K562 (cell line): ENCODE measurements around the gene CRACR2B. TPM values are rescaled to one million over a fixed set of nuclear protein-coding genes. Genes with fewer than 3 reads are reported as not detected.

Experiments used
- ATAC-seq: fragments of 200-7000 bp; cut with Tn5 transposase; 3 replicates; pipeline ENCODE4 v1.9.1; 2020; ENCODE audit warnings: moderate library complexity
- BruUV-seq: library from RNA; stranded (reverse); fragments of 400-500 nt; replicated peaks from 2 replicates; lab custom pipeline; 2021; lab: Mats Ljungman, UMichigan
- CTCF ChIA-PET: fragments of 300-600 bp; formaldehyde crosslinking; extraction: SDS; loops from one replicate; lab custom pipeline; 2021; ENCODE audit warnings: low intra/inter-chr PET ratio; lab: Yijun Ruan, JAX
- POLR2A ChIA-PET: fragments of 300-600, 350-650 bp; sonication (Branson Sonifier 250); formaldehyde crosslinking; extraction: SDS; loops from one replicate; lab custom pipeline; 2021; ENCODE audit warnings: antibody characterized with exemption, inconsistent platforms; lab: Yijun Ruan, JAX
- DNase-seq, 4 experiments: peaks; one replicate each; pipeline versions ENCODE4 v3.0.0 to v3.0.0-alpha.2; 2011 to 2018; ENCODE audit warnings: low spot score in 3 of 4, mixed read lengths in 3 of 4; ENCODE audit errors: extremely low read depth in 1 of 4
- FAIRE-seq: peaks from 2 replicates; lab custom pipeline; 2011; peaks lifted over from hg19 to GRCh38; lab: Jason Lieb, UNC
- H2AFZ ChIP-seq: 2 replicates; pipeline ENCODE4 v1.6.0; 2011; ENCODE audit warnings: low read depth, low read length, control low read depth, inconsistent platforms
- H3K27ac ChIP-seq: fragments of 200-600 bp; 3 replicates; pipeline ENCODE4 v1.8.0; 2011; ENCODE audit warnings: low read depth, mild to moderate bottlenecking, control low read depth, inconsistent platforms, low read length, moderate library complexity, mixed read lengths; ENCODE audit errors: extremely low read depth
- H3K27me3 ChIP-seq, 2 experiments: fragments of 300-600 bp in 1 of 2; 2 replicates in 1 of 2; 3 replicates in 1 of 2; pipeline versions ENCODE4 v1.6.0 to v1.8.0; 2011; ENCODE audit warnings: inconsistent platforms in 2 of 2, low read length in 2 of 2, mild to moderate bottlenecking in 1 of 2, mixed read lengths in 1 of 2, moderate library complexity in 1 of 2; ENCODE audit not compliant: control insufficient read depth in 2 of 2, insufficient read depth in 2 of 2
- H3K36me3 ChIP-seq: fragments of 300-600 bp; 3 replicates; pipeline ENCODE4 v1.8.0; 2011; ENCODE audit warnings: mild to moderate bottlenecking, low read length, inconsistent platforms; ENCODE audit not compliant: control insufficient read depth, insufficient read depth
- H3K4me1 ChIP-seq, 2 experiments: fragments of 200-600 bp in 1 of 2; replicated peaks in 1 of 2; 2 replicates in 1 of 2; 3 replicates in 1 of 2; pipeline versions ENCODE4 v1.5.1 to v1.8.0; 2011; ENCODE audit warnings: inconsistent platforms in 2 of 2, low read length in 2 of 2, mild to moderate bottlenecking in 1 of 2, mixed read lengths in 1 of 2, moderate library complexity in 1 of 2; ENCODE audit not compliant: control insufficient read depth in 2 of 2, insufficient read depth in 2 of 2
- H3K4me2 ChIP-seq: 2 replicates; pipeline ENCODE4 v1.6.1; 2011; ENCODE audit warnings: low read length, control low read depth, inconsistent platforms, mixed read lengths; ENCODE audit not compliant: insufficient read depth
- H3K4me3 ChIP-seq: fragments of 200-600 bp; sonication (generic), shearing (Covaris generic); 2 replicates; pipeline ENCODE4 v1.5.1; 2016; ENCODE audit warnings: control low read depth, inconsistent platforms
- H3K79me2 ChIP-seq: fragments of 200-600 bp; 3 replicates; pipeline ENCODE4 v1.8.0; 2011; ENCODE audit warnings: low read length, inconsistent platforms; ENCODE audit not compliant: control insufficient read depth, insufficient read depth
- H3K9ac ChIP-seq, 2 experiments: 2 replicates each; pipeline versions ENCODE4 v1.6.0 to v1.6.1; 2011; ENCODE audit warnings: low read depth in 2 of 2, low read length in 2 of 2, control low read depth in 1 of 2, inconsistent platforms in 1 of 2, mild to moderate bottlenecking in 1 of 2, mixed read lengths in 1 of 2; ENCODE audit not compliant: insufficient read depth in 1 of 2
- H3K9me1 ChIP-seq: one replicate; pipeline ENCODE4 v1.6.0; 2011; ENCODE audit warnings: inconsistent platforms, mild to moderate bottlenecking, low read length, moderate library complexity; ENCODE audit not compliant: control insufficient read depth, insufficient read depth
- H3K9me3 ChIP-seq: replicated peaks from 2 replicates; pipeline ENCODE4 v1.5.1; 2011; ENCODE audit warnings: low read depth, low read length, inconsistent platforms; ENCODE audit not compliant: control insufficient read depth, insufficient read depth
- H4K20me1 ChIP-seq: replicated peaks from 2 replicates; pipeline ENCODE4 v1.6.1; 2011; ENCODE audit warnings: low read length, inconsistent platforms, mixed read lengths; ENCODE audit not compliant: control insufficient read depth, insufficient read depth
- BCOR ChIP-seq: fragments of 450-650 bp; IDR thresholded peaks from 2 replicates; pipeline ENCODE4 v1.6.1; 2016
- NRF1 ChIP-seq, 2 experiments: fragments of 450-650 bp; IDR thresholded peaks in 1 of 2; conservative IDR thresholded peaks in 1 of 2; 2 replicates each; pipeline ENCODE4 v1.6.1; 2014; ENCODE audit warnings: mild to moderate bottlenecking in 2 of 2
- POLR2G ChIP-seq: fragments of 200-400 bp; formaldehyde crosslinking; IDR thresholded peaks from 2 replicates; pipeline ENCODE4 v1.6.1; 2017; ENCODE audit warnings: low read depth, mild to moderate bottlenecking, antibody characterized with exemption, low read length, moderate library complexity
- XRCC5 ChIP-seq: fragments of 200-400 bp; formaldehyde crosslinking; IDR thresholded peaks from 2 replicates; pipeline ENCODE4 v1.6.1; 2017; ENCODE audit warnings: low read depth, mild to moderate bottlenecking, low read length
- ZFP1 ChIP-seq: fragments of 450-650 bp; formaldehyde crosslinking; IDR thresholded peaks from 2 replicates; pipeline ENCODE4 v1.4.0; 2020; ENCODE audit warnings: mild to moderate bottlenecking, mixed read lengths
- WGBS: fragments of 100-300 bp; shearing (Covaris generic); methylation state at CpG from one replicate; pipeline ENCODE4 v1.1.6; 2016; ENCODE audit warnings: low coverage, mixed read lengths; ENCODE audit not compliant: insufficient coverage; ENCODE audit errors: missing lambda C conversion rate; 5-methylcytosine and 5-hydroxymethylcytosine counted together
- in situ Hi-C: fragments of 300-500 bp; cut with MboI; formaldehyde crosslinking; loops from 4 replicates; pipeline ENCODE4 v1.15.0; 2018; ENCODE audit warnings: inconsistent platforms, mixed read lengths
- intact Hi-C: fragments of 100-400 bp; cut with micrococcal nuclease; formaldehyde crosslinking; loops from 2 replicates; pipeline ENCODE4 v1.14.2; 2022
- polyA plus RNA-seq, 8 experiments: library from polyadenylated mRNA; depleted of rRNA in 4 of 8; stranded (reverse) in 5 of 8; unstranded in 3 of 8; fragments of >200 nt; fragmentation: Nextera tagmentation in 2 of 8; fragmentation: Illumina TruSeq in 1 of 8; extraction: Ambion mirVana in 2 of 8; extraction: Trizol in 1 of 8; gene quantifications; 2 replicates each; pipeline versions ENCODE4 v1.2.1 to v1.2.3, GENCODE V29; 2011 to 2014; ENCODE audit warnings: inconsistent platforms in 1 of 8, missing spikeins in 1 of 8
- total RNA-seq, 7 experiments: library from RNA; depleted of rRNA in 6 of 7; stranded (reverse); fragments of >200 nt in 6 of 7; fragmentation: Illumina TruSeq in 2 of 7; extraction: Trizol in 2 of 7; gene quantifications; 2 replicates each; pipeline versions ENCODE4 v1.2.1 to v1.2.3, GENCODE V29; 2011 to 2021; ENCODE audit warnings: low replicate concordance in 1 of 7

CRACR2B gene
- total and polyA plus RNA-seq, 9 of the 15 experiments (the other 6 are each of a cell fraction or from before 2014, with no cell fraction given), result 0.10 to 51.0 (median 6.0) TPM

GRCh38 chr11:855796-856195 is 28.1 kb downstream of the CRACR2B start:
- H3K9me1 ChIP-seq, result no peaks in the 10 kb centered on the region
- no peak overlapping the region for H3K27ac ChIP-seq
- peaks cover 6 to 88% of the 10 kb centered on the region in 2 experiments; a peak in 3 of 5 replicates for H3K4me1 ChIP-seq
- in situ Hi-C loops (no loop called here), intact Hi-C loops (no loop called here)
- H3K79me2 ChIP-seq, result no peaks in the 10 kb centered on the region
- DNase-seq (no peak), FAIRE-seq (no peak), ATAC-seq (no peak)
- TF ChIP-seq POLR2G (0 out of 2 replicates have a peak, but pooled peaks have one; percentile 38), ZFP1 (CRISPR knock-in tag) (no peak)
- H3K27me3 ChIP-seq, result no peaks in the 10 kb centered on the region
- WGBS, result 62% methylated on average over 7 of the region's 12 CpGs
- no peak overlapping the region for H2AFZ ChIP-seq
- ChIA-PET POLR2A (interaction anchor here (0.6 to 2.0 kb wide), 4 partner anchors 11 to 195 kb away, joined by 3 to 9 read pairs (median 4); partner anchors contain the start of genes POLR2L and TSPAN4), CTCF (no interaction called here)
- H3K36me3 ChIP-seq, result no peaks in the 10 kb centered on the region
- no peak overlapping the region for H3K9ac ChIP-seq
- no peak overlapping the region for H3K4me2 ChIP-seq
- no peak overlapping the region for H3K4me3 ChIP-seq
- H4K20me1 ChIP-seq, result peaks cover 8% of the 10 kb centered on the region
- no peaks in the 10 kb centered on the region for H3K9me3 ChIP-seq
- no TSS peak for BruUV-seq

GRCh38 chr11:856397-856796 is 28.7 kb downstream of the CRACR2B start:
- Histone ChIP-seq H3K27ac (no peak overlapping the region), H3K9ac (no peak overlapping the region; a peak in 1 of 4 replicates), H2AFZ (no peak overlapping the region), H3K4me3 (no peak overlapping the region), H3K27me3 (no peaks in the 10 kb centered on the region), H3K9me3 (no peaks in the 10 kb centered on the region), H3K4me1 (peaks cover 6 to 88% of the 10 kb centered on the region in 2 experiments; a peak in 3 of 5 replicates), H3K79me2 (no peaks in the 10 kb centered on the region), H3K4me2 (no peak overlapping the region), H3K9me1 (no peaks in the 10 kb centered on the region), H4K20me1 (peaks cover 8% of the 10 kb centered on the region), H3K36me3 (no peaks in the 10 kb centered on the region)
- BruUV-seq, result no TSS peak
- ChIA-PET POLR2A (interaction anchor here (0.6 to 2.0 kb wide), 6 partner anchors 12 to 709 kb away, joined by 3 to 9 read pairs (median 3); partner anchors contain the start of genes POLR2L and TSPAN4), CTCF (no interaction called here)
- in situ Hi-C loops (no loop called here), intact Hi-C loops (no loop called here)
- no peak for FAIRE-seq
- 40% methylated on average over 7 of the region's 8 CpGs for WGBS
- peak in 1 of 4 experiments; percentile 31 for DNase-seq
- TF ChIP-seq XRCC5 (no peak), NRF1 (conservative IDR thresholded peaks at IDR 0.05 in 1 of 2, IDR thresholded peaks at IDR 0.05 in 1 of 2) (peak; percentile 13 to 23; a peak in 1 of 4 replicates), BCOR (no peak)
- no peak; the same call in 1 of the 3 replicates for ATAC-seq
